H1 (cell line): ENCODE data around the gene KCND3. TPM values are rescaled to one million over a fixed set of nuclear protein-coding genes. Genes with fewer than 3 reads are reported as not detected.

Source experiments
- CTCF ChIA-PET: fragments of 300-600 bp; sonication (Branson Sonifier 250); formaldehyde crosslinking; loops from one replicate; lab custom pipeline; 2021; ENCODE audit not compliant: partially characterized antibody; lab: Charles Lee
- POLR2A ChIA-PET: fragments of 300-600 bp; sonication (Branson Sonifier 250); formaldehyde crosslinking; loops from one replicate; lab custom pipeline; 2021; ENCODE audit warnings: inconsistent platforms; ENCODE audit not compliant: partially characterized antibody; lab: Charles Lee
- DNase-seq, 2 experiments: peaks; one replicate each; pipeline versions ENCODE4 v3.0.0 to v3.0.0-alpha.2; 2010 to 2022; ENCODE audit warnings: low spot score in 2 of 2, low read depth in 1 of 2, mixed read lengths in 1 of 2
- FAIRE-seq: peaks from 2 replicates; lab custom pipeline; 2011; peaks lifted over from hg19 to GRCh38; lab: Jason Lieb, UNC
- H2AFZ ChIP-seq: 2 replicates; pipeline ENCODE4 v1.8.1; 2012; ENCODE audit warnings: low read length, inconsistent platforms
- H2AK5ac ChIP-seq: 2 replicates; pipeline ENCODE4 v1.6.1; 2013; ENCODE audit warnings: low read depth, low read length
- H2BK120ac ChIP-seq: replicated peaks from 2 replicates; pipeline ENCODE3; 2013; ENCODE audit warnings: low read depth, low read length, inconsistent platforms
- H2BK12ac ChIP-seq: 2 replicates; pipeline ENCODE4 v1.6.1; 2013; ENCODE audit warnings: low read depth, low read length
- H2BK15ac ChIP-seq: 2 replicates; pipeline ENCODE4 v1.6.1; 2013; ENCODE audit warnings: low read length
- H2BK20ac ChIP-seq: 2 replicates; pipeline ENCODE4 v1.6.1; 2013; ENCODE audit warnings: low read length
- H2BK5ac ChIP-seq: 2 replicates; pipeline ENCODE4 v1.6.1; 2013; ENCODE audit warnings: low read depth, low read length
- H3K14ac ChIP-seq: 2 replicates; pipeline ENCODE4 v1.6.1; 2013; ENCODE audit warnings: inconsistent platforms; ENCODE audit not compliant: insufficient read length
- H3K18ac ChIP-seq: 2 replicates; pipeline ENCODE4 v1.6.1; 2013; ENCODE audit warnings: low read length; ENCODE audit errors: extremely low read depth
- H3K23ac ChIP-seq: 2 replicates; pipeline ENCODE4 v1.6.1; 2013; ENCODE audit warnings: inconsistent platforms; ENCODE audit not compliant: insufficient read length
- H3K23me2 ChIP-seq: 2 replicates; pipeline ENCODE4 v1.6.1; 2013; ENCODE audit warnings: low read depth, low read length
- H3K27ac ChIP-seq: 2 replicates; pipeline ENCODE4 v1.6.1; 2011; ENCODE audit warnings: low read depth, low read length, inconsistent platforms
- H3K27me3 ChIP-seq, 4 experiments: replicated peaks in 1 of 4; 1 replicate in 1 of 4; 2 replicates in 3 of 4; pipeline versions ENCODE4 v1.6.1 to v1.8.1; 2011 to 2013; ENCODE audit warnings: low read length in 3 of 4, mild to moderate bottlenecking in 3 of 4, inconsistent platforms in 2 of 4, mixed read lengths in 2 of 4, moderate library complexity in 1 of 4; ENCODE audit not compliant: control insufficient read depth in 3 of 4, insufficient read depth in 3 of 4; ENCODE audit errors: extremely low read depth in 1 of 4
- H3K36me3 ChIP-seq, 4 experiments: 2 replicates each; pipeline versions ENCODE4 v1.6.1 to v1.8.1; 2011 to 2013; ENCODE audit warnings: mild to moderate bottlenecking in 4 of 4, low read length in 3 of 4, moderate library complexity in 2 of 4, control low read depth in 1 of 4, inconsistent platforms in 1 of 4; ENCODE audit not compliant: insufficient read depth in 4 of 4, control insufficient read depth in 2 of 4
- H3K4ac ChIP-seq: replicated peaks from 2 replicates; pipeline ENCODE3; 2013; ENCODE audit warnings: low read length, low read depth, mixed read lengths, inconsistent platforms; ENCODE audit not compliant: insufficient read length
- H3K4me1 ChIP-seq, 4 experiments: replicated peaks in 1 of 4; 1 replicate in 1 of 4; 2 replicates in 3 of 4; pipeline versions ENCODE4 v1.6.1 to v1.8.1; 2011 to 2013; ENCODE audit warnings: low read length in 3 of 4, inconsistent platforms in 2 of 4, mixed read lengths in 1 of 4; ENCODE audit not compliant: insufficient read depth in 4 of 4, control insufficient read depth in 3 of 4
- H3K4me2 ChIP-seq, 2 experiments: 2 replicates each; pipeline versions ENCODE4 v1.6.1 to v1.8.1; 2011 to 2013; ENCODE audit warnings: low read depth in 2 of 2, low read length in 2 of 2, control low read depth in 1 of 2, inconsistent platforms in 1 of 2, mild to moderate bottlenecking in 1 of 2; ENCODE audit not compliant: insufficient read depth in 1 of 2
- H3K4me3 ChIP-seq, 4 experiments: fragments of 200-600, 300-600 bp in 1 of 4; sonication (generic), shearing (Covaris generic), sonication (Bioruptor Twin) in 1 of 4; 2 replicates each; pipeline versions ENCODE4 v1.5.1 to v1.8.1; 2011 to 2016; ENCODE audit warnings: low read length in 4 of 4, low read depth in 3 of 4, control low read depth in 2 of 4, inconsistent platforms in 2 of 4, mild to moderate bottlenecking in 2 of 4, mixed read lengths in 1 of 4, moderate library complexity in 1 of 4; ENCODE audit not compliant: insufficient read depth in 2 of 4; ENCODE audit errors: extremely low read depth in 1 of 4
- H3K56ac ChIP-seq: replicated peaks from 2 replicates; pipeline ENCODE3; 2013; ENCODE audit warnings: low read depth, mild to moderate bottlenecking, mixed read lengths, low read length, inconsistent platforms; ENCODE audit not compliant: insufficient read length
- H3K79me1 ChIP-seq: 2 replicates; pipeline ENCODE4 v1.6.1; 2013; ENCODE audit warnings: low read depth, low read length, control low read depth
- H3K79me2 ChIP-seq, 2 experiments: 2 replicates each; pipeline versions ENCODE4 v1.6.1 to v1.8.1; 2012 to 2013; ENCODE audit warnings: low read length in 2 of 2, mild to moderate bottlenecking in 2 of 2, inconsistent platforms in 1 of 2; ENCODE audit not compliant: insufficient read depth in 2 of 2, control insufficient read depth in 1 of 2
- H3K9ac ChIP-seq, 4 experiments: replicated peaks in 1 of 4; 1 replicate in 1 of 4; 2 replicates in 3 of 4; pipeline versions ENCODE4 v1.6.1 to v1.8.1; 2011 to 2013; ENCODE audit warnings: low read depth in 3 of 4, low read length in 3 of 4, control low read depth in 2 of 4, mild to moderate bottlenecking in 2 of 4, moderate library complexity in 2 of 4, inconsistent platforms in 1 of 4; ENCODE audit errors: extremely low read depth in 1 of 4
- H3K9me3 ChIP-seq, 2 experiments: 2 replicates each; pipeline versions ENCODE4 v1.6.1 to v1.8.1; 2012 to 2013; ENCODE audit warnings: mild to moderate bottlenecking in 2 of 2, moderate library complexity in 2 of 2, control low read depth in 1 of 2, inconsistent platforms in 1 of 2, low read depth in 1 of 2, low read length in 1 of 2, mixed read lengths in 1 of 2; ENCODE audit not compliant: insufficient read depth in 2 of 2
- H4K20me1 ChIP-seq, 2 experiments: replicated peaks in 1 of 2; 2 replicates each; pipeline versions ENCODE3 to v1.8.1; 2011 to 2013; ENCODE audit warnings: inconsistent platforms in 2 of 2, low read length in 2 of 2, mild to moderate bottlenecking in 1 of 2; ENCODE audit not compliant: insufficient read depth in 2 of 2, control insufficient read depth in 1 of 2
- H4K5ac ChIP-seq: 2 replicates; pipeline ENCODE4 v1.6.1; 2013; ENCODE audit warnings: low read length, low read depth, mixed read lengths, inconsistent platforms; ENCODE audit not compliant: insufficient read length
- H4K8ac ChIP-seq: 2 replicates; pipeline ENCODE4 v1.8.0; 2013; ENCODE audit warnings: mild to moderate bottlenecking, moderate library complexity, low read length, inconsistent platforms; ENCODE audit not compliant: insufficient read depth; ENCODE audit errors: extremely low read depth
- H4K91ac ChIP-seq: replicated peaks from 2 replicates; pipeline ENCODE3; 2013; ENCODE audit warnings: low read length, mixed read lengths, inconsistent platforms; ENCODE audit not compliant: insufficient read length
- CEBPB ChIP-seq: IDR thresholded peaks from 2 replicates; pipeline ENCODE4 v1.6.1; 2012; ENCODE audit warnings: low read depth, low read length
- CTBP2 ChIP-seq: IDR thresholded peaks from 2 replicates; pipeline ENCODE4 v1.7.0; 2011; ENCODE audit warnings: borderline replicate concordance, mild to moderate bottlenecking, moderate library complexity, mixed read lengths, low read length; ENCODE audit not compliant: insufficient read depth, insufficient read length
- GTF2F1 ChIP-seq: IDR thresholded peaks from 2 replicates; pipeline ENCODE4 v1.6.1; 2012; ENCODE audit warnings: low read depth, low read length, improper control_type of control experiment, borderline replicate concordance
- KDM1A ChIP-seq: fragments of 200-600, 300-600 bp; sonication (generic); IDR thresholded peaks from 2 replicates; pipeline ENCODE4 v1.7.1; 2016; ENCODE audit warnings: mild to moderate bottlenecking, low read length, borderline replicate concordance
- WGBS, 2 experiments: shearing (Covaris generic) in 1 of 2; methylation state at CpG; one replicate each; pipeline versions ENCODE4 v1.1.6 to v1.1.7; 2013 to 2015; ENCODE audit warnings: low lambda C conversion rate in 2 of 2, mixed read lengths in 2 of 2, inconsistent platforms in 1 of 2, low coverage in 1 of 2, missing lambda C conversion rate in 1 of 2; ENCODE audit not compliant: insufficient replicate concordance in 2 of 2, insufficient coverage in 1 of 2, insufficient read length in 1 of 2; ENCODE audit errors: extremely low coverage in 1 of 2, missing lambda C conversion rate in 1 of 2; 5-methylcytosine and 5-hydroxymethylcytosine counted together
- polyA plus RNA-seq, 7 experiments: library from polyadenylated mRNA; depleted of rRNA in 3 of 7; stranded (reverse) in 5 of 7; unstranded in 2 of 7; fragments of >200 nt in 5 of 7; fragments of 200-250 nt in 2 of 7; gene quantifications; 1 replicate in 5 of 7; 2 replicates in 1 of 7; 4 replicates in 1 of 7; pipeline versions ENCODE4 v1.2.1 to v1.2.3, GENCODE V29; 2011 to 2013; ENCODE audit warnings: missing spikeins in 2 of 7, mixed read lengths in 2 of 7
- total RNA-seq: library from RNA; stranded (reverse); fragmentation: NEBNext Ultra II Directional; extraction: Animal tissue kit (Norgen Biotek cat#: 25700); gene quantifications from 2 replicates; pipeline ENCODE4 v1.2.1, GENCODE V29; 2021

The KCND3 gene
- total and polyA plus RNA-seq, 2 of the 8 experiments (the other 6 are each of a cell fraction or from before 2014, with no cell fraction given), result 0.14 to 0.48 TPM

GRCh38 chr1:111822138-111822537, 167.3 kb downstream of the KCND3 start:
- no peak overlapping the region for H2BK15ac ChIP-seq
- H3K18ac ChIP-seq, result no peak overlapping the region
- H3K9ac ChIP-seq, result no peak overlapping the region
- CTCF ChIA-PET, result no interaction called here
- no peaks in the 10 kb centered on the region for H3K23me2 ChIP-seq
- H3K4me3 ChIP-seq, result no peak overlapping the region
- H3K79me1 ChIP-seq, result no peaks in the 10 kb centered on the region
- H3K27me3 ChIP-seq, result no peaks in the 10 kb centered on the region
- H4K5ac ChIP-seq, result no peak overlapping the region
- H3K4me2 ChIP-seq, result no peak overlapping the region
- no peak overlapping the region for H3K23ac ChIP-seq
- H4K8ac ChIP-seq, result no peak overlapping the region
- H2AFZ ChIP-seq, result no peak overlapping the region
- 90% methylated on average over 6 of the region's 6 CpGs; no CpG with 5 or more reads in 1 of the 2 experiments for WGBS, 2 experiments
- FAIRE-seq, result no peak
- H3K27ac ChIP-seq, result no peak overlapping the region
- H3K56ac ChIP-seq, result no peak overlapping the region
- TF ChIP-seq CEBPB, result peak; percentile 93
- no peak for TF ChIP-seq GTF2F1
- no peak for TF ChIP-seq CTBP2
- no peak for TF ChIP-seq KDM1A
- H4K20me1 ChIP-seq, result no peaks in the 10 kb centered on the region
- H3K4me1 ChIP-seq, result no peaks in the 10 kb centered on the region; a peak in 1 of 7 replicates
- POLR2A ChIA-PET, result no interaction called here
- H2BK12ac ChIP-seq, result no peak overlapping the region
- no peak overlapping the region for H2BK20ac ChIP-seq
- H4K91ac ChIP-seq, result no peak overlapping the region
- no peak overlapping the region for H2BK120ac ChIP-seq
- H2AK5ac ChIP-seq, result no peak overlapping the region
- no peak overlapping the region for H3K14ac ChIP-seq
- no peak overlapping the region for H2BK5ac ChIP-seq
- no peaks in the 10 kb centered on the region for H3K79me2 ChIP-seq
- DNase-seq, result no peak
- H3K36me3 ChIP-seq, result no peaks in the 10 kb centered on the region
- no peaks in the 10 kb centered on the region for H3K9me3 ChIP-seq
- no peak overlapping the region for H3K4ac ChIP-seq
